ENCODE results near the gene AMPD1.

AMPD1 gene

DNA sequence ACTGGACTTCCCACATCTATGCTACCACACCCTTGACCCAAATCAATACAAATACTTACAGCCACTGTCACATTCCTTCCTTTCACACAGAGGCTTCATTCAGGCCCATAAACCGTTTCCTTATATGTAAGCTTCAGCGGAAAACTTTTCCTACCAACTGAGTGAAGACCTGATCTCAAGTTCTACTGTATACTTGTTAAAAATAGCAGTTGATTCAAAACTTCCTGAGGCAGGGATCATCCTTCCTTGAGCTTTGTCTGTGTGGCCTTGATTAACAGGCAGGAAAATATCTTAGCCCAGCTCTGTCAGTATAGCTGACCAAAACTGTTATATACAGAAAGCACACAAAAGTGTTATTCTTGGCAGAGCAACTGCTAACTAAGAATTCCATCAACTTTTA, 68.2 kb downstream of the AMPD1 start:
- DNase-seq = no peak

DNA sequence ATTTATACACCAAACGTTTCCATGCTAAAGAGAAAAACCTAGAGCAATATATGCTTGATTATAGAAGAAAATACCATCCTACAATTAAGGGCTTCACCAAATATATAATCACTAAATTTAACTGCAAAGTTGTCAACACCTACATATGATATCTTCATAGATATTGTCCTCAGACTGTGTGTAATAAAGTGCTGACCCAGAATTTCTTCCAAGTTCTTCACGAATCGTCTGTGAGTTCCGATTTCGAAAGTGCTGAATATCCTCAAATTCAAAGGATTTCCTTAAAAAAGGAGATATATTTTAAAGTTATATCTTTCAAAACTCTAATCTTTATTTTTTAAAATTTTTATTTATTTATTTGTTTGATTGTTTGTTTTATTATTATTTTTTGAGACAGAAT, 72.0 kb downstream of the AMPD1 start:
- no peak for DNase-seq

Measured in NCI-H1105 treated with DMSO at 0.1 percent for 48 hours (cell line).